Ovary (tissue), 9 donors: ENCODE data around the gene SSTR5. TPM values are rescaled to one million over a fixed set of nuclear protein-coding genes. Genes with fewer than 3 reads are reported as not detected.

Source experiments
- DNase-seq, 5 donors: peaks; one replicate each; pipeline ENCODE4 v3.0.0-alpha.2; 2019 to 2020
- H3K27ac ChIP-seq, 2 donors: fragments of 200-600 bp; one replicate each; pipeline versions ENCODE4 v1.5.1 to v1.8.0; 2019 to 2022
- H3K27me3 ChIP-seq: fragments of 200-600 bp; one replicate; pipeline ENCODE4 v1.8.0; 2022
- H3K36me3 ChIP-seq: fragments of 200-600 bp; sonication (generic); one replicate; pipeline ENCODE4 v1.5.1; 2019
- H3K4me1 ChIP-seq: one replicate; pipeline ENCODE4 v1.8.1; 2013; ENCODE audit warnings: mild to moderate bottlenecking, moderate library complexity; ENCODE audit not compliant: insufficient read depth
- H3K4me3 ChIP-seq: fragments of 200-600 bp; sonication (generic); one replicate; pipeline ENCODE4 v1.5.1; 2017
- H3K9me3 ChIP-seq, 2 donors: fragments of 200-600 bp in 1 of 2; sonication (generic) in 1 of 2; one replicate each; pipeline versions ENCODE4 v1.5.1 to v1.8.1; 2013 to 2019; ENCODE audit warnings: mild to moderate bottlenecking in 1 of 2, moderate library complexity in 1 of 2
- CTCF ChIP-seq, 3 donors: fragments of 450-650 bp in 2 of 3; fragments of 200-600 bp in 1 of 3; IDR thresholded peaks; one replicate each; pipeline versions ENCODE4 v1.5.1 to v1.8.0; 2016 to 2022; ENCODE audit warnings: antibody characterized with exemption in 3 of 3, mild to moderate bottlenecking in 1 of 3
- EP300 ChIP-seq: sonication (generic); formaldehyde crosslinking; IDR thresholded peaks from one replicate; pipeline ENCODE4 v1.6.1; 2017; ENCODE audit warnings: antibody characterized with exemption
- POLR2A ChIP-seq: fragments of 450-650 bp; IDR thresholded peaks from one replicate; pipeline ENCODE4 v1.6.1; 2017; ENCODE audit warnings: antibody characterized with exemption, mild to moderate bottlenecking, moderate library complexity
- WGBS, 3 donors: extraction: QIAGEN DNeasy Blood & Tissue Kit in 1 of 3; methylation state at CpG; one replicate each; pipeline versions ENCODE4 v1.1.5 to v1.1.7; 2013 to 2017; 5-methylcytosine and 5-hydroxymethylcytosine counted together
- intact Hi-C, 4 donors: fragments of 100-400 bp; cut with DNase I; formaldehyde crosslinking; loops; one replicate each; pipeline versions ENCODE4 v1.11.0 to v1.15.1; 2022 to 2023
- polyA plus RNA-seq, 2 donors: library from polyadenylated mRNA; stranded (reverse); fragments of 200-250 nt in 1 of 2; fragments of 350-450 nt in 1 of 2; fragmentation: Illumina TruSeq in 1 of 2; extraction: RNeasy Lipid Tissue Mini Kit (QIAGEN cat#74804) in 1 of 2; gene quantifications; one replicate each; pipeline ENCODE4 v1.2.3, GENCODE V29; 2013 to 2014
- total RNA-seq, 7 donors: library from RNA; depleted of rRNA in 2 of 7; stranded (reverse); fragments of >200 nt in 2 of 7; fragmentation: NEBNext Ultra II Directional in 3 of 7; extraction: Animal tissue kit (Norgen Biotek cat#: 25700) in 3 of 7; gene quantifications; one replicate each; pipeline versions ENCODE4 v1.1.0 to v1.2.4, GENCODE V29; 2016 to 2023
- donor health status: DM: no; HTN: no; CAD: no; lungs with moderate emphysema.
- donor health status: DM: no; HTN: no; CAD: no.
- donor health status: Bipolar disorder and iron deficiency.
- donor health status: DM: yes; HTN: yes; CAD: no.
- donor health status: DM: no; HTN: no; CAD: no.
- donor health status: DM: yes; HTN: yes; CAD: no.

Gene SSTR5
- total and polyA plus RNA-seq, 9 donors = not detected

- DNase-seq = no peak
- H3K9me3 ChIP-seq = no peaks in the 10 kb centered on the region
- no peaks in the 10 kb centered on the region for H3K27me3 ChIP-seq
- no peak overlapping the region for H3K27ac ChIP-seq
- intact Hi-C loops = loop anchor here in 1 of 4 donors (10.0 kb wide), 1 partner anchor 279 kb away; no protein-coding TSS in a partner anchor
- peaks cover 5% of the 10 kb centered on the region for H3K4me1 ChIP-seq
- no peaks in the 10 kb centered on the region for H3K36me3 ChIP-seq
- WGBS, 3 donors = 73 to 82% (median 74%) methylated on average over 79 to 85 of the region's 85 CpGs
- TF ChIP-seq POLR2A (no peak), EP300 (no peak), CTCF (IDR thresholded peaks at IDR 0.05) (no peak)
- no peak overlapping the region for H3K4me3 ChIP-seq
Observed at GRCh38 chr16:1093284-1094123, 21.0 kb downstream of the SSTR5 start.

DNA sequence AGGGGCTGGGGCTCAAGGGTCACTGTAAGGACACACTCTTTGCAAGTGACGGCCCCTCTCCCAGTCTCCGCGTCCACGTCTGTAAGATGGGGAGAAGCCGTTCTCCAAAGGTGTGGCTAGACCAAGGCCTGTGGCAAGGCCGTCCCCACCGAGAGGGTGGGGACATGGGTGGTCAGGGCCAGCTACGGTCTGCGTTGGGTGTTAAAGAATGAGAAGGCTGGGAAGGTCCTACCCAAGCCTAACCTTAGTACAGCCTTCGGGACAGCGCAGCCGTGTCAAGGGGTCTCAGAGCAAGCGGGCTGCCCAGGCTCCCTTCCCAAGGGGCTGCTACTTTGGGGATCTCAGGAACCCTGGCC, 21.6 kb downstream of the SSTR5 start:
- intact Hi-C loops = loop anchor here in 1 of 4 donors (10.0 kb wide), 1 partner anchor 279 kb away; no protein-coding TSS in a partner anchor
- no peaks in the 10 kb centered on the region for H3K27me3 ChIP-seq
- no peak for DNase-seq
- 70 to 82% (median 73%) methylated on average over 13 of the region's 13 CpGs for WGBS, 3 donors
- H3K4me3 ChIP-seq = no peak overlapping the region
- TF ChIP-seq CTCF (IDR thresholded peaks at IDR 0.05) (no peak), POLR2A (no peak), EP300 (no peak)
- H3K36me3 ChIP-seq = no peaks in the 10 kb centered on the region
- no peak overlapping the region for H3K27ac ChIP-seq
- peaks cover 5% of the 10 kb centered on the region for H3K4me1 ChIP-seq
- H3K9me3 ChIP-seq = no peaks in the 10 kb centered on the region

DNA sequence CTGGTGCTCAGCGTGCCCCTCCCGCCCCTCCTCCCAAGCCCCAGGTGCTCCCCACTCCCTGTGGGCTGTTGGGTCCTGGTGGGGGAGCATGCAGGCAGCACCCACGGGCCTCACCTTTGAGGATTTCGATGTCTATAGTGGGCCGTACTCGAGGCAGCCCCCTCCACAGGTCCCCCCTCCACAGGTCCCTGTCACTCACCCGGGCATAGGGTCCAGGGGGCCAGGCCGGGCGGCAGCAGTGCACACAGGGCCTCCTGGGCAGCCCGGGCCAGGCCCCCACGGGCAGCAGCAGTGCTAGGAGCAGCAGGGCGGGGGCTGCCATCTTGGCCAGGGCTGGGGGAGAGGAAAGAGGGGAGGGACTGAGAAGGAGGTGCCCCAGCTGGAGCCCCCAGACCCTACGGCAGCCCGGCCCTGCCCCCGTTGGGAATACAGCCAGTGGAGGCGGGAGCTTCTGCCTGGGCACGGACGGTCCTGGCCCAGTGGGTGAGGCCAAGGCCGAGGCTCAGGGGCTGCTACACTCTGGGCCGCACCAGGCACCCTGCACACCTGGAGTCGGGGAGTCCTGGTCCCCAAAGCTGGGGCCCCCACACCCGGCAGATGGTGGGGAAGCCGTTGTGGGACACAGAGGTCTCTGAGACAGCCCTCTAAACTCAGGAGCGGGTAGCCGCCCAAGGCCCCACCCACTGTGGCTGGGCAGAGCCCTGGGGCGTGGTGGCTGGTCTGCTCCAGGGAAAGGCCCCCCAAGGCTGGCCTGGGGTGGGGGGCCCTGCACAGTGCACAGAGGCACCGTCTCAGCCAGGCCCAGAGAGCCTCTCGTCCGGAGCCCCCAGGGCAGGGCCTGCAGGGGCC, 22.3 kb downstream of the SSTR5 start:
- Histone ChIP-seq H3K27me3 (no peaks in the 10 kb centered on the region), H3K4me3 (no peak overlapping the region), H3K27ac (no peak overlapping the region), H3K4me1 (peaks cover 2% of the 10 kb centered on the region), H3K9me3 (no peaks in the 10 kb centered on the region), H3K36me3 (no peaks in the 10 kb centered on the region)
- TF ChIP-seq POLR2A = no peak
- no peak for TF ChIP-seq CTCF (IDR thresholded peaks at IDR 0.05)
- TF ChIP-seq EP300 = no peak
- intact Hi-C loops = loop anchor here in 2 of 4 donors (5.0 to 10.0 kb wide), 2 partner anchors 280 to 383 kb away; no protein-coding TSS in a partner anchor
- DNase-seq = no peak
- 59 to 64% (median 61%) methylated on average over 19 to 29 of the region's 29 CpGs for WGBS, 3 donors

DNA sequence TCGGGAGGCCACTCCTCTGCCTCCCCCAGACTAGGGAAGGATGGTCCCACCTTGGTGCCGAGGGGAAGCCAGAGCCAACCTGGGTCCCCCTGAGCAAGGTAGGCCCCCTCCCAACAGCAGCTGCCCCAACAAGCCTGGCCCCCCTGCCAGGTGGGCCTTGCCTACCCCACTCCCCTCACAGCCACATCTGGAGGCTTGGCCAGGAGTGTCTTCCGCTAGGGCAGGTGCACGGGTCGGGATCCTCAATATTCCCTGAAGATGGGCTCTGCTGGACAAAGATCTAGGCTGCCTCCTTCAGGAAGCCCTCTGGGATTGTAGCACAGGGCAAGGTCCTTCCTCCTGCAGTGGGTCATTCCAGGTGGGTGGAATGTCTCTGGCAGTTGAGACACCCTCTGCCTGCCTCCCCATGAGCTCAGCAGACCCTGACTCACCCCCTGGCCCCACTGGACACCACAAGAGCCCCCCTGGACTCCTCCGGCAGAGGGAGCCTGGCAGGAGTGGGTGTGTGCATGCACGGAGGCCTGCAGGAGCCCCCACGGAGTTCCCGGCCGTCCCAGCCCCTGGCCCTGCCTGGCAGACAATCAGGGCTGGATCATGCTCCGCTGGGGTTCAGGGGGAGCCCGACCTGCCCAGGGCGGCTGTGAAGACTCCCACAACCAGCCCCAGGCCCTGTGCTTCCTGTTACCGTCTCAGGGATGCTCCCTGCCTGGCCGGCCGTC, 23.1 kb downstream of the SSTR5 start:
- no peak for DNase-seq
- WGBS, 3 donors = 56 to 69% (median 66%) methylated on average over 7 to 16 of the region's 16 CpGs
- no peaks in the 10 kb centered on the region for H3K27me3 ChIP-seq
- no peaks in the 10 kb centered on the region for H3K36me3 ChIP-seq
- H3K4me3 ChIP-seq = no peak overlapping the region
- peaks cover 2% of the 10 kb centered on the region for H3K4me1 ChIP-seq
- no peaks in the 10 kb centered on the region for H3K9me3 ChIP-seq
- no peak overlapping the region for H3K27ac ChIP-seq
- intact Hi-C loops = loop anchor here in 2 of 4 donors (5.0 to 10.0 kb wide), 2 partner anchors 281 to 383 kb away; no protein-coding TSS in a partner anchor
- TF ChIP-seq CTCF (IDR thresholded peaks at IDR 0.05) (no peak), POLR2A (no peak), EP300 (no peak)
